SK-N-SH (cell line): Measurements from ENCODE around the gene CYSTM1. TPM values are rescaled to one million over a fixed set of nuclear protein-coding genes. Genes with fewer than 3 reads are reported as not detected.

ENCODE experiments used
- CTCF ChIA-PET: fragments of 300-600, 350-600 bp; formaldehyde crosslinking; extraction: SDS; loops from one replicate; lab custom pipeline; 2021; lab: Yijun Ruan, JAX
- POLR2A ChIA-PET: fragments of 350-600 bp; sonication (Branson Sonifier 250); formaldehyde crosslinking; extraction: SDS; loops from one replicate; lab custom pipeline; 2020; ENCODE audit warnings: antibody characterized with exemption, inconsistent platforms; lab: Yijun Ruan, JAX
- DNase-seq: peaks from one replicate; pipeline ENCODE4 v3.0.0; 2012
- H2AFZ ChIP-seq: fragments of 200-600 bp; sonication (generic); 2 replicates; pipeline ENCODE4 v1.8.1; 2016; ENCODE audit warnings: antibody characterized with exemption, mild to moderate bottlenecking, low read depth
- H3F3A ChIP-seq: fragments of 200-600 bp; sonication (generic); replicated peaks from 2 replicates; pipeline ENCODE3; 2016; ENCODE audit warnings: antibody characterized with exemption, mild to moderate bottlenecking; ENCODE audit not compliant: insufficient read depth
- H3K27ac ChIP-seq, 2 experiments: fragments of 200-500 bp in 1 of 2; fragments of 200-600 bp in 1 of 2; sonication (Bioruptor generic) in 1 of 2; sonication (generic), shearing (Covaris generic) in 1 of 2; 2 replicates each; pipeline versions ENCODE4 v1.5.1 to v1.6.1; 2014 to 2016; ENCODE audit warnings: low read depth in 2 of 2, inconsistent platforms in 1 of 2, low read length in 1 of 2, mild to moderate bottlenecking in 1 of 2, mixed read lengths in 1 of 2
- H3K27me3 ChIP-seq: fragments of 200-600 bp; sonication (generic), shearing (Covaris generic); 2 replicates; pipeline ENCODE4 v1.6.1; 2016; ENCODE audit warnings: mixed run types; ENCODE audit not compliant: insufficient read depth
- H3K36me3 ChIP-seq, 2 experiments: fragments of 200-500 bp in 1 of 2; fragments of 200-600 bp in 1 of 2; sonication (Bioruptor generic) in 1 of 2; sonication (generic) in 1 of 2; replicated peaks in 1 of 2; 2 replicates each; pipeline versions ENCODE3 to v1.5.1; 2014 to 2016; ENCODE audit warnings: low read length in 1 of 2, mild to moderate bottlenecking in 1 of 2; ENCODE audit not compliant: insufficient read depth in 2 of 2, control insufficient read depth in 1 of 2
- H3K4me1 ChIP-seq, 2 experiments: fragments of 200-500 bp in 1 of 2; fragments of 200-600 bp in 1 of 2; sonication (Bioruptor generic) in 1 of 2; sonication (generic), shearing (Covaris generic) in 1 of 2; 2 replicates each; pipeline versions ENCODE4 v1.5.1 to v1.6.1; 2014 to 2016; ENCODE audit warnings: low read depth in 1 of 2, low read length in 1 of 2, mixed run types in 1 of 2; ENCODE audit not compliant: insufficient read depth in 2 of 2, control insufficient read depth in 1 of 2
- H3K4me2 ChIP-seq: fragments of 200-600 bp; sonication (generic), shearing (Covaris generic); 2 replicates; pipeline ENCODE4 v1.6.1; 2017; ENCODE audit warnings: mixed run types
- H3K4me3 ChIP-seq, 2 experiments: fragments of 200-500 bp in 1 of 2; fragments of 200-600 bp in 1 of 2; sonication (Bioruptor generic) in 1 of 2; sonication (generic), shearing (Covaris generic) in 1 of 2; 2 replicates each; pipeline versions ENCODE4 v1.5.1 to v1.8.1; 2014 to 2016; ENCODE audit warnings: low read depth in 2 of 2, inconsistent platforms in 1 of 2, low read length in 1 of 2, mild to moderate bottlenecking in 1 of 2, mixed read lengths in 1 of 2, moderate library complexity in 1 of 2
- H3K79me2 ChIP-seq: fragments of 200-600 bp; sonication (generic); 2 replicates; pipeline ENCODE4 v1.8.1; 2017; ENCODE audit warnings: mild to moderate bottlenecking; ENCODE audit not compliant: insufficient read depth
- H3K9ac ChIP-seq: fragments of 200-600 bp; sonication (generic); 2 replicates; pipeline ENCODE4 v1.6.1; 2017; ENCODE audit warnings: mixed run types
- H3K9me2 ChIP-seq: fragments of 200-600 bp; sonication (generic); 2 replicates; pipeline ENCODE4 v1.6.1; 2017; ENCODE audit warnings: mixed run types
- H3K9me3 ChIP-seq: fragments of 200-600 bp; sonication (generic); 2 replicates; pipeline ENCODE4 v1.6.1; 2017; ENCODE audit warnings: mixed run types, mild to moderate bottlenecking, moderate library complexity
- H4K20me1 ChIP-seq: fragments of 200-600 bp; sonication (generic); 2 replicates; pipeline ENCODE4 v1.6.1; 2017; ENCODE audit warnings: mild to moderate bottlenecking, mixed run types; ENCODE audit not compliant: insufficient read depth
- CHD2 ChIP-seq: fragments of 150-350 bp; IDR thresholded peaks from 2 replicates; pipeline ENCODE4 v1.6.1; 2018; ENCODE audit warnings: low read length; ENCODE audit not compliant: partially characterized antibody
- CTCF ChIP-seq: fragments of 200-600 bp; sonication (generic); IDR thresholded peaks from 2 replicates; pipeline ENCODE4 v1.6.1; 2017; ENCODE audit warnings: antibody characterized with exemption, mild to moderate bottlenecking, moderate library complexity
- ELF1 ChIP-seq: IDR thresholded peaks from 2 replicates; pipeline ENCODE4 v1.4.0; 2012
- EP300 ChIP-seq, 2 experiments: IDR thresholded peaks; 2 replicates each; pipeline versions ENCODE4 v1.4.0 to v1.6.1; 2012; ENCODE audit warnings: borderline replicate concordance in 1 of 2, low read depth in 1 of 2, low read length in 1 of 2
- EZH2phosphoT487 ChIP-seq: fragments of 200-600 bp; sonication (generic); IDR thresholded peaks from 2 replicates; pipeline ENCODE4 v1.6.1; 2017; ENCODE audit warnings: low read depth, mixed run types, mild to moderate bottlenecking, antibody characterized with exemption, moderate library complexity, borderline replicate concordance
- FOXM1 ChIP-seq: IDR thresholded peaks from 2 replicates; pipeline ENCODE4 v1.4.0; 2012; ENCODE audit warnings: low read depth, mild to moderate bottlenecking
- GATA2 ChIP-seq: sonication (generic); formaldehyde crosslinking; IDR thresholded peaks from 2 replicates; pipeline ENCODE4 v1.5.0; 2020; ENCODE audit warnings: mild to moderate bottlenecking, missing genetic modification reagents
- JUND ChIP-seq: IDR thresholded peaks from 2 replicates; pipeline ENCODE4 v1.4.0; 2012
- MAX ChIP-seq: IDR thresholded peaks from 2 replicates; pipeline ENCODE4 v1.4.0; 2012; ENCODE audit warnings: low read depth
- MXI1 ChIP-seq: IDR thresholded peaks from 2 replicates; pipeline ENCODE4 v1.6.1; 2012; ENCODE audit warnings: mild to moderate bottlenecking, low read depth, low read length, improper control_type of control experiment
- NRF1 ChIP-seq: IDR thresholded peaks from 2 replicates; pipeline ENCODE4 v1.6.1; 2012; ENCODE audit warnings: low read depth, mild to moderate bottlenecking, low read length
- POLR2AphosphoS5 ChIP-seq: IDR thresholded peaks from 2 replicates; pipeline ENCODE4 v1.6.1; 2012; ENCODE audit warnings: low read depth, low read length
- RAD21 ChIP-seq: IDR thresholded peaks from 2 replicates; pipeline ENCODE4 v1.6.1; 2012; ENCODE audit warnings: mild to moderate bottlenecking, low read length
- SIN3A ChIP-seq: IDR thresholded peaks from 2 replicates; pipeline ENCODE4 v1.6.1; 2012; ENCODE audit warnings: low read depth, mild to moderate bottlenecking, low read length, moderate library complexity, borderline replicate concordance
- SMC3 ChIP-seq: IDR thresholded peaks from 2 replicates; pipeline ENCODE4 v1.6.1; 2012; ENCODE audit warnings: low read depth, low read length, improper control_type of control experiment
- TAF1 ChIP-seq: IDR thresholded peaks from 2 replicates; pipeline ENCODE4 v1.6.1; 2012; ENCODE audit warnings: low read depth, mild to moderate bottlenecking, low read length, moderate library complexity, borderline replicate concordance
- ZBTB33 ChIP-seq: IDR thresholded peaks from 2 replicates; pipeline ENCODE4 v1.4.0; 2012; ENCODE audit warnings: low read depth, borderline replicate concordance
- WGBS: methylation state at CpG from one replicate; pipeline ENCODE4 v1.1.6; 2017; ENCODE audit warnings: low lambda C conversion rate; 5-methylcytosine and 5-hydroxymethylcytosine counted together
- polyA plus RNA-seq, 3 experiments: library from polyadenylated mRNA; depleted of rRNA; stranded (reverse); fragments of >200 nt; gene quantifications; 2 replicates each; pipeline ENCODE4 v1.2.3, GENCODE V29; 2012
- TF ChIP-seq, protein P1 (sequence below): fragments of 150-350 bp; IDR thresholded peaks from 2 replicates; pipeline ENCODE4 v1.6.1; 2017; ENCODE audit warnings: antibody characterized with exemption, low read length, low read depth, borderline replicate concordance

Gene CYSTM1
- polyA plus RNA-seq, 1 of the 3 experiments (the other 2 are of a cell fraction), result 27.1 TPM

DNA sequence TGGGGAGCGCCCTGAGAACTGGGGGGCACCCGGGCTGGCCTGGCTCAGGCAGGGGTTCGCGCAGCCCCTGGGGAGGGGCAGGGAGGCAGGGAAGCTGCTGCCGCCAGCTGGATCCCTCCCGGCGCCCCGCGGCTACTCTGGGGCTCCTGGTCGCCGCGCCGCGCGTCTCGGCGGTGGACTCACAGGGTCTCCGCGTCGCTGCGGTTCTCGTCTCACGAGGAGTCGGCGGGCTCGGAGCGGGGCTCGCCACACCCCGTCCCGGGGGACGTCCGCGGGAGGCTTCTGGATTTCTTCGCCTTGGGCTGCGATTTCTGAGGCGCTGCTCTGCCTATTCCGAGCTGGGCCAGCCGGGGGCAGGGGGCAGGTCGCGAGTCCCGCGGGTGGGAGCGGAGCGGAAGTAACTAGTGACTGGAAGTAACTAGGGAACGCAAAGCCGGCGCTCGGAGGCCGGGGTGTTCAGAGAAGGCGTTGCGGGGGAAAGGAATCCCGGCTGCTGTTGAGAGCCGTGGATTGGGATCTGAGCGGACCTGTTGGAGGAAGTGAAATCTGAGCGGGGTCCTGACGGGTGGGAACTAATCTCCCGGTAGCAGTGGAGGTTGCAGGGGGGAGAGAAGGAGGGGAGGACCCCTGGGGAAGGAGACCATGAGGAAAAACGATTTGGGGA, 511 bp downstream of the CYSTM1 start:
- Histone ChIP-seq H2AFZ (peak overlapping the region; percentile 97), H3K27ac (peak overlapping the region; percentile 66 to 78), H4K20me1 (no peaks in the 10 kb centered on the region), H3K9me3 (no peaks in the 10 kb centered on the region), H3K4me1 (peaks cover 0 to 13% of the 10 kb centered on the region in 2 experiments; a peak in 2 of 4 replicates), H3K36me3 (no peaks in the 10 kb centered on the region), H3K4me3 (peak overlapping the region; percentile 81 to 92), H3K9me2 (no peaks in the 10 kb centered on the region), H3K79me2 (no peaks in the 10 kb centered on the region; the same call in 1 of the 2 replicates), H3K27me3 (no peaks in the 10 kb centered on the region), H3K9ac (peak overlapping the region; percentile 79), H3K4me2 (peak overlapping the region; percentile 86), H3F3A (peaks cover 12% of the 10 kb centered on the region)
- ChIA-PET POLR2A (interaction anchor here (1.2 to 1.5 kb wide), 2 partner anchors 68 to 171 kb away, joined by 3 to 4 read pairs; partner anchors contain the start of gene HBEGF), CTCF (interaction anchor here (0.6 to 1.7 kb wide), 7 partner anchors 10 to 183 kb away, joined by 3 to 4 read pairs (median 3); partner anchors contain the start of gene HBEGF)
- peak; percentile 33; the same call in 1 of the 2 replicates for TF ChIP-seq CTCF
- no peak for TF ChIP-seq CHD2
- no peak for TF ChIP-seq SMC3
- TF ChIP-seq POLR2AphosphoS5, result no peak
- TF ChIP-seq RAD21, result no peak
- TF ChIP-seq, protein P1, sequence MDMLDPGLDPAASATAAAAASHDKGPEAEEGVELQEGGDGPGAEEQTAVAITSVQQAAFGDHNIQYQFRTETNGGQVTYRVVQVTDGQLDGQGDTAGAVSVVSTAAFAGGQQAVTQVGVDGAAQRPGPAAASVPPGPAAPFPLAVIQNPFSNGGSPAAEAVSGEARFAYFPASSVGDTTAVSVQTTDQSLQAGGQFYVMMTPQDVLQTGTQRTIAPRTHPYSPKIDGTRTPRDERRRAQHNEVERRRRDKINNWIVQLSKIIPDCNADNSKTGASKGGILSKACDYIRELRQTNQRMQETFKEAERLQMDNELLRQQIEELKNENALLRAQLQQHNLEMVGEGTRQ, result no peak
- no peak for TF ChIP-seq JUND
- no peak for TF ChIP-seq GATA2 (CRISPR knock-in tag)
- peak; percentile 28; the same call in 1 of the 2 replicates for TF ChIP-seq SIN3A
- 0 out of 2 replicates have a peak, but pooled peaks have one; percentile 41 for TF ChIP-seq TAF1
- 0 out of 2 replicates have a peak, but pooled peaks have one; percentile 38 for TF ChIP-seq ELF1
- TF ChIP-seq EZH2phosphoT487, result no peak
- peak; percentile 47; the same call in 1 of the 2 replicates for TF ChIP-seq FOXM1
- peak; percentile 83 for DNase-seq
- 1% methylated on average over 23 of the region's 58 CpGs for WGBS

GRCh38 chr5:140176031-140176387, 1.0 kb downstream of the CYSTM1 start:
- H3K27me3 ChIP-seq, result no peaks in the 10 kb centered on the region
- H3F3A ChIP-seq, result peaks cover 12% of the 10 kb centered on the region
- 45% methylated on average over 4 of the region's 4 CpGs for WGBS
- ChIA-PET POLR2A (no interaction called here), CTCF (interaction anchor here (1.2 kb wide), 1 partner anchor 68 kb away, joined by 4 read pairs; no protein-coding TSS in a partner anchor)
- H3K9me2 ChIP-seq, result no peaks in the 10 kb centered on the region
- H2AFZ ChIP-seq, result peak overlapping the region; percentile 97
- H3K27ac ChIP-seq, result peak overlapping the region; percentile 66 to 78
- peaks cover 0 to 18% of the 10 kb centered on the region in 2 experiments; a peak in 2 of 4 replicates for H3K4me1 ChIP-seq
- H3K4me3 ChIP-seq, result peak overlapping the region; percentile 81 to 92
- no peaks in the 10 kb centered on the region for H4K20me1 ChIP-seq
- no peaks in the 10 kb centered on the region; the same call in 1 of the 2 replicates for H3K79me2 ChIP-seq
- H3K9ac ChIP-seq, result peak overlapping the region; percentile 79
- no peaks in the 10 kb centered on the region for H3K36me3 ChIP-seq
- DNase-seq, result no peak
- no peaks in the 10 kb centered on the region for H3K9me3 ChIP-seq
- peak overlapping the region; percentile 86 for H3K4me2 ChIP-seq
- TF ChIP-seq CHD2 (no peak), JUND (no peak), MAX (no peak), NRF1 (no peak), CTCF (no peak), POLR2AphosphoS5 (no peak), RAD21 (no peak), ELF1 (no peak), EP300 (IDR thresholded peaks at IDR 0.05; ENCODE audit: borderline replicate concordance in 1 of 2, low read depth in 1 of 2, low read length in 1 of 2) (no peak), TAF1 (no peak), ZBTB33 (no peak), MXI1 (no peak)
